HepG2 (cell line): ENCODE data around the gene RAB33B. TPM values are rescaled to one million over a fixed set of nuclear protein-coding genes. Genes with fewer than 3 reads are reported as not detected.

Experiments used
- ATAC-seq: fragments of 200-7000 bp; cut with Tn5 transposase; 3 replicates; pipeline ENCODE4 v1.9.1; 2020; ENCODE audit warnings: mild to moderate bottlenecking, moderate library complexity
- BruUV-seq: library from RNA; stranded (reverse); fragments of 400-500 nt; replicated peaks from 2 replicates; lab custom pipeline; 2021; lab: Mats Ljungman, UMichigan
- CTCF ChIA-PET: fragments of 300-600 bp; formaldehyde crosslinking; extraction: SDS; loops from one replicate; lab custom pipeline; 2021; ENCODE audit warnings: low total read pairs, inconsistent platforms, low intra/inter-chr PET ratio; lab: Yijun Ruan, JAX
- POLR2A ChIA-PET: fragments of 350-600 bp; sonication (Branson Sonifier 250); formaldehyde crosslinking; loops from one replicate; lab custom pipeline; 2020; ENCODE audit warnings: antibody characterized with exemption, inconsistent platforms; lab: Yijun Ruan, JAX
- DNase-seq: peaks from one replicate; pipeline ENCODE4 v3.0.0-alpha.2; 2015; ENCODE audit warnings: low spot score
- FAIRE-seq: peaks from 3 replicates; lab custom pipeline; 2011; peaks lifted over from hg19 to GRCh38; lab: Jason Lieb, UNC
- H2AFZ ChIP-seq: one replicate; pipeline ENCODE4 v1.6.1; 2011; ENCODE audit warnings: low read length, inconsistent platforms
- H3K27ac ChIP-seq: fragments of 300-600 bp; 3 replicates; pipeline ENCODE4 v1.8.0; 2011; ENCODE audit warnings: mixed run types, mild to moderate bottlenecking, mixed read lengths, low read length, inconsistent platforms; ENCODE audit not compliant: insufficient read depth; ENCODE audit errors: extremely low read length
- H3K27me3 ChIP-seq, 2 experiments: fragments of 200-600 bp in 1 of 2; 2 replicates in 1 of 2; 3 replicates in 1 of 2; pipeline versions ENCODE4 v1.6.0 to v1.8.0; 2011; ENCODE audit warnings: low read length in 2 of 2, mild to moderate bottlenecking in 2 of 2, moderate library complexity in 2 of 2, inconsistent platforms in 1 of 2; ENCODE audit not compliant: insufficient read depth in 2 of 2, control insufficient read depth in 1 of 2
- H3K36me3 ChIP-seq, 2 experiments: fragments of 200-600 bp in 1 of 2; replicated peaks in 1 of 2; 2 replicates in 1 of 2; 3 replicates in 1 of 2; pipeline versions ENCODE4 v1.5.1 to v1.8.0; 2011; ENCODE audit warnings: low read length in 2 of 2, inconsistent platforms in 1 of 2; ENCODE audit not compliant: insufficient read depth in 2 of 2, control insufficient read depth in 1 of 2
- H3K4me1 ChIP-seq: 2 replicates; pipeline ENCODE4 v1.5.1; 2012; ENCODE audit warnings: low read length, inconsistent platforms; ENCODE audit not compliant: insufficient read depth
- H3K4me2 ChIP-seq: 2 replicates; pipeline ENCODE4 v1.6.0; 2011; ENCODE audit warnings: low read depth, low read length, inconsistent platforms
- H3K4me3 ChIP-seq, 3 experiments: fragments of 200-600 bp in 1 of 3; sonication (generic), shearing (Covaris generic) in 1 of 3; replicated peaks in 1 of 3; 2 replicates each; pipeline ENCODE4 v1.5.1; 2011 to 2016; ENCODE audit warnings: low read length in 3 of 3, inconsistent platforms in 2 of 3, low read depth in 2 of 3, mild to moderate bottlenecking in 2 of 3, control low read depth in 1 of 3, mixed read lengths in 1 of 3; ENCODE audit not compliant: insufficient read depth in 1 of 3
- H3K79me2 ChIP-seq: one replicate; pipeline ENCODE4 v1.6.1; 2011; ENCODE audit warnings: low read length, inconsistent platforms; ENCODE audit not compliant: insufficient read depth
- H3K9ac ChIP-seq: 2 replicates; pipeline ENCODE4 v1.6.0; 2011; ENCODE audit warnings: mild to moderate bottlenecking, low read depth, low read length, inconsistent platforms; ENCODE audit not compliant: insufficient read depth
- H3K9me3 ChIP-seq: 2 replicates; pipeline ENCODE4 v1.5.1; 2012; ENCODE audit warnings: mild to moderate bottlenecking, low read length
- H4K20me1 ChIP-seq: 2 replicates; pipeline ENCODE4 v1.6.0; 2011; ENCODE audit warnings: inconsistent platforms, mild to moderate bottlenecking, low read length, moderate library complexity; ENCODE audit not compliant: insufficient read depth
- AGO1 ChIP-seq: fragments of 200-400 bp; formaldehyde crosslinking; IDR thresholded peaks from 2 replicates; pipeline ENCODE4 v1.6.1; 2017; ENCODE audit warnings: mild to moderate bottlenecking, low read depth, low read length, moderate library complexity; ENCODE audit not compliant: poor library complexity, severe bottlenecking
- ARNTL ChIP-seq: sonication (generic); formaldehyde crosslinking; IDR thresholded peaks from 2 replicates; pipeline ENCODE4 v1.4.0; 2020; ENCODE audit warnings: mild to moderate bottlenecking, missing genetic modification reagents
- HOXD1 ChIP-seq: sonication (generic); formaldehyde crosslinking; IDR thresholded peaks from 2 replicates; pipeline ENCODE4 v1.5.0; 2020; ENCODE audit warnings: missing genetic modification reagents
- MTF2 ChIP-seq: sonication (generic); formaldehyde crosslinking; IDR thresholded peaks from 2 replicates; pipeline ENCODE4 v1.5.0; 2020; ENCODE audit warnings: missing genetic modification reagents, borderline replicate concordance
- PREB ChIP-seq: sonication (generic); formaldehyde crosslinking; IDR thresholded peaks from 2 replicates; pipeline ENCODE4 v1.4.0; 2020; ENCODE audit warnings: missing genetic modification reagents
- REXO4 ChIP-seq: sonication (generic); formaldehyde crosslinking; IDR thresholded peaks from 2 replicates; pipeline ENCODE4 v1.8.0; 2022; ENCODE audit warnings: missing genetic modification reagents, mild to moderate bottlenecking, borderline replicate concordance
- SSRP1 ChIP-seq: IDR thresholded peaks from 2 replicates; pipeline ENCODE4 v1.6.1; 2016; ENCODE audit warnings: control low read depth
- TIGD3 ChIP-seq: sonication (generic); formaldehyde crosslinking; IDR thresholded peaks from 2 replicates; pipeline ENCODE4 v1.5.1; 2020; ENCODE audit warnings: mild to moderate bottlenecking, missing genetic modification reagents, borderline replicate concordance
- XRCC5 ChIP-seq: fragments of 200-400 bp; formaldehyde crosslinking; optimal IDR thresholded peaks from 2 replicates; pipeline ENCODE3; 2017; ENCODE audit warnings: mild to moderate bottlenecking, low read length
- YEATS4 ChIP-seq: sonication (generic); formaldehyde crosslinking; IDR thresholded peaks from 2 replicates; pipeline ENCODE4 v1.4.0; 2020; ENCODE audit warnings: missing genetic modification reagents, borderline replicate concordance
- YY1 ChIP-seq: IDR thresholded peaks from 2 replicates; pipeline ENCODE4 v1.6.1; 2011; ENCODE audit warnings: low read length, low read depth, moderate library complexity, mild to moderate bottlenecking; ENCODE audit not compliant: insufficient read depth, insufficient replicate concordance
- ZNF292 ChIP-seq: sonication (generic); formaldehyde crosslinking; IDR thresholded peaks from 2 replicates; pipeline ENCODE4 v1.8.1; 2022; ENCODE audit warnings: mild to moderate bottlenecking, low read depth, missing genetic modification reagents, borderline replicate concordance
- ZNF616 ChIP-seq: sonication (generic); formaldehyde crosslinking; IDR thresholded peaks from 2 replicates; pipeline ENCODE4 v1.5.0; 2020; ENCODE audit warnings: low read depth, mild to moderate bottlenecking, missing genetic modification reagents
- ZNF770 ChIP-seq: sonication (generic); formaldehyde crosslinking; IDR thresholded peaks from 2 replicates; pipeline ENCODE4 v1.5.0; 2020; ENCODE audit warnings: mild to moderate bottlenecking, missing genetic modification reagents
- ZSCAN31 ChIP-seq: sonication (generic); formaldehyde crosslinking; IDR thresholded peaks from 2 replicates; pipeline ENCODE4 v1.5.0; 2020; ENCODE audit warnings: low read depth, mild to moderate bottlenecking, missing genetic modification reagents
- WGBS: methylation state at CpG from one replicate; pipeline ENCODE4 v1.1.6; 2017; ENCODE audit warnings: low lambda C conversion rate; 5-methylcytosine and 5-hydroxymethylcytosine counted together
- in situ Hi-C: cut with HindIII; loops from 2 replicates; pipeline ENCODE4 v1.10.0; 2017; ENCODE audit warnings: low pct_unique_long_range_greater_than_20kb; ENCODE audit not compliant: extremely low pct_ligation_motif_present
- intact Hi-C: fragments of 100-400 bp; cut with micrococcal nuclease; formaldehyde crosslinking; loops from one replicate; pipeline ENCODE4 v1.10.0; 2022; ENCODE audit not compliant: unreplicated experiment
- polyA plus RNA-seq, 8 experiments: library from polyadenylated mRNA; depleted of rRNA in 3 of 8; stranded (reverse) in 7 of 8; unstranded in 1 of 8; fragments of >200 nt; fragmentation: Illumina TruSeq in 4 of 8; extraction: Trizol in 4 of 8; gene quantifications; 2 replicates each; pipeline versions ENCODE4 v1.2.1 to v1.2.3, GENCODE V29; 2011 to 2016; ENCODE audit warnings: low read depth in 4 of 8, missing spikeins in 1 of 8, mixed read lengths in 1 of 8; ENCODE audit not compliant: insufficient read depth in 1 of 8
- total RNA-seq, 5 experiments: library from RNA; depleted of rRNA; stranded (reverse); fragments of >200 nt; fragmentation: Illumina TruSeq; extraction: Trizol; gene quantifications; 2 replicates each; pipeline ENCODE4 v1.2.3, GENCODE V29; 2016; ENCODE audit warnings: low read depth in 1 of 5

The RAB33B gene
- total and polyA plus RNA-seq, 2 of the 13 experiments (the other 11 are each of a cell fraction or from before 2014, with no cell fraction given), result 7.6 to 8.1 TPM

- no peaks in the 10 kb centered on the region for H3K27me3 ChIP-seq
- no peaks in the 10 kb centered on the region for H4K20me1 ChIP-seq
- H3K36me3 ChIP-seq, result no peaks in the 10 kb centered on the region
- H3K79me2 ChIP-seq, result no peaks in the 10 kb centered on the region
- TF ChIP-seq SSRP1 (CRISPR knock-in tag) (no peak), YY1 (no peak), ZNF292 (CRISPR knock-in tag) (no peak), MTF2 (CRISPR knock-in tag) (no peak), TIGD3 (CRISPR knock-in tag) (no peak)
- peaks cover 12% of the 10 kb centered on the region; the same call in 1 of the 2 replicates for H3K4me1 ChIP-seq
- in situ Hi-C loops (no loop called here), intact Hi-C loops (no loop called here)
- no peak overlapping the region for H3K4me2 ChIP-seq
- H3K9ac ChIP-seq, result no peak overlapping the region
- ATAC-seq (no peak), FAIRE-seq (no peak), DNase-seq (no peak)
- CTCF ChIA-PET, result no interaction called here
- no peak overlapping the region for H3K27ac ChIP-seq
- WGBS, result 29% methylated on average over 1 of the region's 1 CpG
- no peak overlapping the region for H3K4me3 ChIP-seq
- POLR2A ChIA-PET, result no interaction called here
- no peaks in the 10 kb centered on the region for H3K9me3 ChIP-seq
- H2AFZ ChIP-seq, result no peak overlapping the region
- BruUV-seq, result no TSS peak
These were observed 27.5 kb downstream of the RAB33B start for GRCh38 chr4:139481465-139481864.

- FAIRE-seq, result no peak
- 93% methylated on average over 3 of the region's 3 CpGs for WGBS
- ChIA-PET CTCF (no interaction called here), POLR2A (no interaction called here)
- in situ Hi-C loops, result no loop called here
- Histone ChIP-seq H3K36me3 (no peaks in the 10 kb centered on the region), H3K9ac (no peak overlapping the region), H3K79me2 (no peaks in the 10 kb centered on the region), H3K27me3 (no peaks in the 10 kb centered on the region; a peak in 1 of 5 replicates), H3K9me3 (no peaks in the 10 kb centered on the region), H3K4me1 (peaks cover 12% of the 10 kb centered on the region; the same call in 1 of the 2 replicates), H3K27ac (no peak overlapping the region), H3K4me2 (no peak overlapping the region), H4K20me1 (no peaks in the 10 kb centered on the region), H3K4me3 (no peak overlapping the region), H2AFZ (no peak overlapping the region)
- no peak for ATAC-seq
- no peak for DNase-seq
- no TSS peak for BruUV-seq
- intact Hi-C loops, result no loop called here
- no peak for TF ChIP-seq XRCC5
- TF ChIP-seq ZSCAN31, result no peak
- TF ChIP-seq AGO1, result no peak
- no peak for TF ChIP-seq ARNTL (CRISPR knock-in tag)
- no peak for TF ChIP-seq PREB (CRISPR knock-in tag)
- no peak for TF ChIP-seq REXO4 (CRISPR knock-in tag)
- no peak for TF ChIP-seq ZNF770
- TF ChIP-seq ZNF616 (CRISPR knock-in tag), result no peak
- no peak for TF ChIP-seq YEATS4 (CRISPR knock-in tag)
- TF ChIP-seq HOXD1 (CRISPR knock-in tag), result no peak
These were observed 29.1 kb downstream of the RAB33B start for GRCh38 chr4:139483000-139483399.
